GM13977 (cell line): Measurements from ENCODE around the gene CHD9.

Source experiments
- DNase-seq: peaks from one replicate; pipeline ENCODE4 v3.0.0; 2012; ENCODE audit warnings: low spot score
- CTCF ChIP-seq: IDR thresholded peaks from 2 replicates; pipeline ENCODE4 v1.5.1; 2012; ENCODE audit warnings: mild to moderate bottlenecking, control low read depth; ENCODE audit not compliant: insufficient read depth; ENCODE audit errors: extremely low read depth, missing control alignments
- in situ Hi-C: fragments of 300-500 bp; cut with MboI; formaldehyde crosslinking; loops from one replicate; pipeline ENCODE4 v1.12.0; 2022; ENCODE audit warnings: low sequenced_read_pairs, low pct_unique_long_range_greater_than_20kb, mixed read lengths, inconsistent platforms; ENCODE audit not compliant: unreplicated experiment

CHD9 gene

GRCh38 chr16:53216798-53217197, 162.0 kb downstream of the CHD9 start:
- TF ChIP-seq CTCF, result no peak
- DNase-seq, result no peak
- in situ Hi-C loops, result no loop called here

GRCh38 chr16:53219371-53219770, 164.6 kb downstream of the CHD9 start:
- TF ChIP-seq CTCF, result no peak
- in situ Hi-C loops, result no loop called here
- no peak for DNase-seq

GRCh38 chr16:53219795-53220454, 165.1 kb downstream of the CHD9 start:
- in situ Hi-C loops, result no loop called here
- no peak for DNase-seq
- no peak for TF ChIP-seq CTCF

- DNase-seq, result no peak
- in situ Hi-C loops, result no loop called here
- peak; percentile 25 for TF ChIP-seq CTCF
These were observed 165.8 kb downstream of the CHD9 start for GRCh38 chr16:53220585-53220984.

- in situ Hi-C loops, result no loop called here
- no peak for DNase-seq
- TF ChIP-seq CTCF, result no peak
These were observed 170.3 kb downstream of the CHD9 start for GRCh38 chr16:53224951-53225533.

- in situ Hi-C loops, result no loop called here
- no peak for TF ChIP-seq CTCF
- no peak for DNase-seq
These were observed 178.2 kb downstream of the CHD9 start for GRCh38 chr16:53232826-53233529.
